Measurements from ENCODE around the gene CERT1.
A peak's percentile ranks its signal among the peaks of the same experiment; 100 is the strongest.
"Not testable (repeated sequence)": the region's sequence is repeated elsewhere in the genome, so short reads cannot be mapped to it uniquely, and the experiment has no call there.

The CERT1 gene

GRCh38 chr5:75338408-75338807 is 173.0 kb downstream of the CERT1 start:
- DNase-seq, result no peak

GRCh38 chr5:75337366-75338021 is 173.9 kb downstream of the CERT1 start:
- DNase-seq, result peak; percentile 69

GRCh38 chr5:75336615-75337336 is 174.7 kb downstream of the CERT1 start, which contains the start of gene HMGCR:
TSS of gene HMGCR (plus strand) at chr5:75337220. CDS start at chr5:75342606, 5,386 bp downstream.
- DNase-seq, result peak; percentile 100

DNA sequence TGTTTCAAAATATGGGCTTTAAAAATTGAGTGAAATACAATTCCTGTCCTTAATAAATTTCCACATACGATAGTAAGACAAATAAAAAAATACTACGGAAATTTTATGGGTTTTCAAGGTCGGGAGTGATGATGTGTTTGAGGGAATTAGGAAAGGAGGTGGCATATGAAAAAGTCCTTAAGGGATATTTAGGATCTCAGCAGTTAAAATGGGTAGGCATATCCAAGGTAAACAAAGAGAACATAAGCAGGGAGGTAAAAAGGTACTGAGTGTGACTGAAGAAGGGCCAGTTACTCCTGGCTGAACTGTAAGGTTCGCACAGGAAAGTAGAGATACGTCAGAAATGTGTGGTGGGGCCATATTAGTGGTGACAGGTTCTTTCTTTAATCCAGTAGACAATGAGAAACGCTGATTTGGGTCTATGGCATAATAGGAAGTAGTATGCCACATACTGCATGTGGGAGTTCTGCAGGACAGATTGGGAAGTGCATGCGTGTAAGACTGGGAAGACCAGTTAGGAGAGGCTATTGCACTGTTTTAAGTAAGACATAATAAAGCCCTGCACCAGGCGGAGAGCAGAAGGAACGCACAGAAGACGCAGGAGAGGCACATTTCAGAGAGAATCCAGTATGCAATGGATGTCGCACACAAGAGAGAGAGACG is 175.3 kb downstream of the CERT1 start:
- DNase-seq, result peak; percentile 90

- DNase-seq, result peak; percentile 14
Measured at GRCh38 chr5:75335486-75335885, 175.9 kb downstream of the CERT1 start.

- not testable (repeated sequence) for DNase-seq
Measured at GRCh38 chr5:75334413-75334812, 177.0 kb downstream of the CERT1 start.

GRCh38 chr5:75333759-75334158 is 177.7 kb downstream of the CERT1 start:
- DNase-seq, result not testable (repeated sequence)

GRCh38 chr5:75331095-75332090 is 180.0 kb downstream of the CERT1 start:
- DNase-seq, result peak; percentile 9

GRCh38 chr5:75330404-75330803 is 181.0 kb downstream of the CERT1 start:
- DNase-seq, result no peak
